ENCODE results near the gene NFAM1.

NFAM1 gene

DNA sequence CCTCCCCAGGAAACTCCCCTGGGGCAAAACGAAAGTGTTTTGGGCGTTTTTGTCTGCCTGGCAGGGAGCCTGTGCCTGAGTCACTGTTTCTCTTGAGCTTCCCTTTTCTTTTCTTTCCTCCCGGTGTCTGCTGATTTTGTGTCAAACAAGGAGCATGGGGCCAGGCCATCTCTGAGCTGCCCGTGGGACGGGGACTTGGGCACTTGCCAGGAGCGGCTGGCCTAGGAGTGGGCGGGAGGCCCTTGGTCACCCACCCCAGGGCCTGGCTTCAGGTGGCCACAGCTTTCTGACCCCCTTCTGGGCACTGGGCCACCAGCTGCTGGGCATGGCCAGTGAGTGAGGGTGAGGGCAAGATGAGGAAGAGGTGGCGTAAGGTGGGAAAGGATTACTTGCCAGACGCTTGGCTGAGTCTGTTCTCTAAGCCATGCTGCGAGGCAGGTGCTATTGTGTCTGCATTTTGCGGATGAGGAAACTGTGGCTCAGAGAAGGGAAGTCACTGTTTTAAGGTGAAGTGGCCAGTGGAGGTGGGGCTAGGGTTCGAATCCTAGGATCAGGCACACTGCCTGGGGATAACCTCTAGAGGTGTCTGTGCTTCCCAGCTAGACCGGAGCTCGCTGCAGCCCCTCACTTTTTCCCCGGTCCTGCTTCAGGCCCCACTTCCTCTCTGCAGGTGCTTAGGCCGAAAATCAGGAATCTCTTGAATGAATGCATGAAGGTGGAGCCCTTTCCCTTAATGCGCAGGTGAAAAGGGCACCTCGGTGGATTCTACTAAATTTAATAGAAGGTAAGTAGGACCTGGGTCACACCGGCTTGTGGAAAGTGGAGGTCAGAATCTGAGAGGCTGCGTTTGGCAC lies 7.8 kb upstream of the NFAM1 start:
- no peak for DNase-seq (ENCODE audit: low read depth, low spot score)

DNA sequence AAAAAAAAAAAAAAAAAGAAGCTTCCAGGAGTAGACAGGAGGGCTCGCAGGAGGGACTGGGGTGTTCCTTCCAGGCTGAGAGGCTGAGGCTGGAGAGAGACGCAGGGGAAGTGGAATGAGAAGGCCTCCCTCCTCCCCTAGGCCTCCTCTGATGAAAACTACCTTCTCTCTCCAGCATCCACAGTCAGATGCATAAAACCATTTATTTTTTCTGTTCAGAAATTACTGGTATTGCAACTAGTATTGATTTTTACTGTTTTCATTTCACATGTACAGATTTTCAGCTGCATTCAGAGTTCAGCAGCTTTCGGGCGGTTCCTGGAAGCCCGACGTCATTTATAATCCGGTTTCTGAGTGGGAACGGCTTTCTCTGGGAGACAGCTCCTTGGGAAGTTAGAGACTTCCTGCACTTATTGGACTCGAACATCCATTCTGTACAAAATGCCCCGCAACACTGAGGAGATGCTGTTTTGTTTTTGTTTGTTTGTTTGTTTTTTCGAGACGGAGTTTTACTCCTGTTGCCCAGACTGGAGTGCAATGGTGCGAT lies 6.9 kb upstream of the NFAM1 start:
- DNase-seq (ENCODE audit: low read depth, low spot score) = no peak

DNA sequence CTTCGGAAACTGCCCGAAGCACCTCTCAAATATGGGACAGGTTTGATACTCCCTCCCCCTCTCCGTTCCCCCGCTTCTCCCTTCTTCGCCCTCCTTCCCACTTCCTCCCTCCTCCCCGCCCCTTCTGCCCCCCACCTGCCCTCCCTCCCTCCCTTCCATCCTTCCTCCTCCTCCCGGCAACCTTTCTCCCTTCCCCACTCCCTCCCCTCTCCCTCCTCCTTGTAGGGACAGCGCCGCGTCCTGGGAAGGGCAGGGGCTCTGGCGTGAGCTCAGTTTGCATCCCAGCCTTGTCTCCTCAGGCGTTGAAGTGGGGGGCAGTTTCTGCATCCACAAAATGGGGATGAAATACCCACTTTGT lies 6.1 kb upstream of the NFAM1 start:
- DNase-seq (ENCODE audit: low read depth, low spot score) = no peak

DNA sequence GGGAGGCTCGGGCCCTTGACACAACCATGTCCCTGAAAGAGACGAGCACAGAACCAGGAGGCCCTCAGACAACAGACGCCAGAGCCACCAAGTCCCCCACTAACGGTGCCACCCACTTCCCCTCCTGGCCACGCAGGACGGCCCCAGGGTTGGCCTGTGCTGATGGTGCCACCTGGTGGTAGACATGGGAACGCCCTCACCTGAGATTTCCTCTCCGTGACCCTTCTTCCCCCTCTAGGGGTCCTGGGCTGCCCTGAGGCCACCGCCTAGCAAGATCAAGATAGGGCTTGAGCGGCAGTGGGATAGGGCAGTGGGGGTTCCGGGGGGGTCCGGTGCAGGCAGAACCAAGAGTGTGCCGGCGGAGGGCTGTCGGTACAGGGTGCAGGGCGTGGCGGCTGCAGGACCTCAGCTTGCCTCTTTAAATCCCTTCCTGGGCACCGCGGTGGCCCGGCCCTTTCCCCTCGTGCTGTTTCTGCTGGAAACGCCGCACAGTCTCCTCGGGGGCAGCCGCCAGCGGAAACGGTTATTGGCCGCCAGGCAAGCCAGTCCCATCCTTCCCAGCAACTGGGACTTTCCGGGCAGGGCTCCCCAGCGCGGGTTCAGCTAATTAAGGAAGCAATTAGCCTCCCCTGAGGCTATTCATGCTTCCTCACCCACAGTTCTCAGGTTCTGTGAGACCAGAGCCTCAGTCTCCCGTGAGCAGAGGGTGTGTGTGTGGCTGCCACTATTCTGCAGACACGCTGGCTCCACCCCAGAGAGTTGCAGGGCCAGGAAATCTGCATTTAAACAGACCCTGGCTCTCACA lies 5.5 kb upstream of the NFAM1 start:
- no peak for DNase-seq (ENCODE audit: low read depth, low spot score)

DNA sequence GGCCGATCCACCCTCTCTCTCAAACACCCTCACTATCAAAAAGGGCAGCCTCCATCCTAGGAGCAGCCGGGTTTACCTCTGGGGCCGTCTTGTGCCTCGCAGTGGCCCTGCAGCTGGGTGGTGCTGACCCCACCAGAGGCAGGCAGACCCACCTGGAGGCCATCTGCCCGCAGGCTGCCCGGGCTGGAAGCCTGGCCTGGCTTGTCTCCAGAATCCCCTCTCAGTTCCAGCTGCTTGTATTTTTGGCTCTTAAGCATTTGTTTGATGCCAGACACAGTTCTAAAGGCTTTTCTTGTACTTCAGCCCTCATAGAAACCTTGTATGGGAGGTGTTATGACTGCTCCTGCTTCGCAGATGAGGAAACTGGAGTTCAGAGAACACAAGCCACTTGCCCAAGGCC lies 4.2 kb upstream of the NFAM1 start:
- no peak for DNase-seq (ENCODE audit: low read depth, low spot score)

DNA sequence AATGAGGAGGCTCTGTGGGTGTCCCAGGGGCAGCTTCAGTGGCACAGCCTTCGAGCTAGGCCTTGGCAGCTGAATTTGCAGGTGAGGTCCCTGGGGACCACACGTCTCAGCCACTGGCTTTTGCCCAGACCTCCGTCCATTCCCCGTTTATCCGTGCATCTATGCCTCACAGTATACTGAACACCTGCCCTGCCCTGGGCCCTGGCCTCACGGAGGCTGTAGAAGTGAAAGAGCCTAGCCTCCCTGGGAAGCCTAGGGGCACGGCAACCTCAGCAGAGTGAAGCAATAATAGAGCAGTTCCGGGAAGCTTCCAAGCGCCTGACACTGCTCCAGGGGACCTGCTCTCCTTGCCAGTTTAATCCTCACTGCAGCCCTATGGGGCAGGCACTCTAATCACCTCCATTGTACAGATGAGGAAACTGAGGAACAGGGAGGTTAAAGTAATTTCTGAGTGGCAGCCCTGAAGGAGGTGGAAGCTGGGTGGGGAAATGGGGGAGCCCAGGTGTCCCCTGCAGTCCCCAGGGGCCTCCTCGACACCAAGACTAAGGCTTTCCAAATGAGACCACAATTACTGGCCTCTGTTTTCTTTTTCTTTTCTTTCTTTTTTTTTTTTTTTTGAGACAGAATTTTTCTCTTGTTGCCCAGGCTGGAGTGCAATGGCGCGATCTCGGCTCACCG lies 2.7 kb upstream of the NFAM1 start:
- DNase-seq (ENCODE audit: low read depth, low spot score) = no peak

DNA sequence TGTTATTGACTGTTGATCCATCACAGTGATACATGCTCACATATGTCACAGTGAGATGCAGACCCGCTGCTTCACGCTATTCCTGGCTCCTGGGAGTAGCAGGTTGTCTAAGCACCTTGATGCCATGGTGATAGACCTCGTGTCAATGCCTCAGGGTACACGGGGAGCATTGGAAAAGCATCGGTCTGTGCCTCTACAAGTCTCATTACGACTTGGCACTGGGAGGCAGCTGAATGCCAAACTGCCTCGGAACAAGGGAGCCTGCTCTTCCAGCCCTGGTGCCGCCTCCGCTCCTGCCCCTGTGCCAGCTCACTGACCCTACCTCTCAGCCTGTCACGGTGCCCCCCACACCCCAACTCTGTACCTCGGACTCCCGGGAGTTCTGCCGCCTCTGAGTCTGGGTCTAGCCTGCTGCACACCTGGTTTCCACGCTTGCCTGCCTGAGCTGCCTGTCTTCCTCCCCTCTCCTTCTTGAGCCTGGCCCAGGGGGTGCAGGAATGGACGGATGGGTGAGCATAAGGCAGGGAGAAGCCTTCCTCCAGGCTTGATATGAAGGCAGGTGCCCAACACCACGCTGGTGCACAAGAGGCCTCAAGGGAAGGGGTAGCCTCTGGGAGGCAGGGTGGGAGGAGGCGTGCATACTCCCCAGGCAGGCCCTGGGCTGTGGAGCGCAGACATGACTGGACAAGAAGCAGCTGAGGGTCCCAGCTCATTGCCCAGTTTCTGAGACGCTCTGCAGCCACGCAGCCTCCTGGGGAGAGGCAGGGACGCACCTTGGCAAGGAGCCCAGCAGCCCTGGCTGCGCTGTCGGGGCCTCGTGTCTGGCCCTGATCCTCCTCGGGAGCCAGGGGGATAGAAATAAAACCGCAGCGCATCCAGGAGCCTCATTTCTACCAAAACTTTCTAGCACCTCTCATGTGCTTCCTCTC lies 1.8 kb upstream of the NFAM1 start:
- DNase-seq (ENCODE audit: low read depth, low spot score) = no peak

DNA sequence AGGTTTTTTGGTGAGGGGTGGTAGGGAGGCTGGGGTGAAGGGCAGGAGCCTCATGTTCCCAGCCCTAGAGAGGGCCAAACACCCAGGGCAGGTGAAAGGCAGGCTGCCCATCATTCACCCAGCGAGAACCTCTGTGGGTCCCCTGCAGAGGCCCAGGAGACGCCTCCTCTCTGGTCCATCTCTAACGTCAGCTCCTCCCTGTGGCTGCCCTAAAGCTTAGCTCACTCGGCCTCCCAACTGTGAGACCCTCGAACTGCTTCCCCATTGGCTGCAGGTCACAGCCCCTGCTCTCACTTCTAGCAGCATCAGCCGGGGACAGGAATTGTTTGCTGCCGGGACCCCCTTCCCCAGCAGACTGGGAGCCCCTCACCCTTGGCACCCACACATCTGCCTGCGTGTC lies 615 bp upstream of the NFAM1 start:
- DNase-seq (ENCODE audit: low read depth, low spot score) = no peak

DNA sequence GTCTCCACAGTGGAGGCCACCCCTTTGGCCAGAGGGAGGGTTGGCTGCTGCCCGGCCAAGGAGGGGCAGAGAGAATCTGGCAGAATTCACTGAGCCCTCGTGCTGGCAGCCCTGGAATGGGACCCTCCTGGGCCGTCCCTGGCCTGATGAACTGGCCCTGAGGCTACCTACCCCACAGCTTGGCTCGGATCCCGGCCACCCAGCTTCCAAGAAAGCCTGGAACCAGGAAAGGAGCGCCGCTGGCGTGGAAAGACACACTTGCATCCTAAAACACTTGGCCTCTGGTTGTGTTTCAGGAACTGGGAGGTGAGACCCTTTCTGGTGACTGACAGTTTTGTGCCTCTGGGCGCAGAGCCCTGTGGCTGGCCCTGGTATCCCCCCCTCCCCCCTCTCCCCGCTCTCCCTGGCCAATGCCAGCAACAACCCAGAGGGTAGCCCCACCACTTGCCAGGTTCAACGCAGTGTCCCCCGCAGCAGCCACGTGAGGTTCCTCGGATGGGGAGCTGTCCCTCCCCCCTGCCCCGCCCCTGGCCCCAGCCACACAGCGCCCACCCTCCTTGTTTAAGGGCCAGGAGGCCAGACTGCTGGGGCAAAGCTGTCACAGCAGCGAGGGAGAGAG lies 693 bp downstream of the NFAM1 start:
- no peak for DNase-seq (ENCODE audit: low read depth, low spot score)

DNA sequence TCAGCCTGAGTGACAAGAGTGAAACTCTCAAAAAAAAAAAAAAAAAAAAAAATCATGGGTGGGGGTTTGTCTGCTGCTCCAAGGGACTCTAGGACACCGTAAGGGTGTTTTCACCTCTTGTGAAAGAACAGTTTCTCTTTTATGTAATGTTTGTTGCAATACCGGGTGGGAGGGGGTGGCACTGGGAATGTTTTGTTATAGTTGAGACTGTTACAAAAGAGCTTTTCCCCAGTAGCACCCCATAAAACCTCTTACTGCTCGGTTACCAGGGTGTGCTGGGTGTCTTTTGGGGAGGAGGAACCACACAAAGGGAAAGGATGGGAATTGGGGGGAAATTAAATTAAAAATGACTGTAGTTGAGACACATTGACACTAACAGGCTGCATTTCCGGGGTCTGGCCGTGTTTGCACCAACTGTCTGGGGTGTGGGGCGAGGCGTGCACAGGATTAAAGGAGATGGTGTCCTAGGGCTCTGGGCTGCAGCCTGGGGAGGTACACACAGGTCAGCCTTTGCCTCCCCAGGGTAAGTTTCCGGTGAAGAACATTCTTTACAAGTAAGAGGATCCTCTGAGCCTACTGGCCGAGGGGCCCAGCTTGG lies 1.6 kb downstream of the NFAM1 start:
- no peak for DNase-seq (ENCODE audit: low read depth, low spot score)

DNA sequence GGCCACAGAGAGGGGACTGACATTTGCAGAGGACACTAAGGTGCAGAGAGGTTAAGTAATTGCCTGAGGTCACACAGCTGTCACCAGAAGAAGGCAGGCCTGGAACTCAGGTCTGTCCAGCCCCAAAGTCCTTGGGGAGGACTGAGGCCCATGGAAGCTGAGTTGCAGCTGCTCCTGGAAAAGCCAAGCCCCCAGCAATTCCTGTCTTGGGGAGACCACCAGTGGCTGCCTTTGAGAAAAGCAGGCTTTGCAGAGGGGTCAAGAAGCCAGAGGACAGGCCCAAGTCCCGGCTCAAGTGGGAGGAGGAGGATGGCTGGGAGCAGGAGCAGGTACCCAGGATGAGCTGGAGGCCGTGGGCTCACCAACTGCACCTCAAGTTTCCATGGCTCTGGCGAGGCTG lies 3.4 kb downstream of the NFAM1 start:
- DNase-seq (ENCODE audit: low read depth, low spot score) = no peak

DNA sequence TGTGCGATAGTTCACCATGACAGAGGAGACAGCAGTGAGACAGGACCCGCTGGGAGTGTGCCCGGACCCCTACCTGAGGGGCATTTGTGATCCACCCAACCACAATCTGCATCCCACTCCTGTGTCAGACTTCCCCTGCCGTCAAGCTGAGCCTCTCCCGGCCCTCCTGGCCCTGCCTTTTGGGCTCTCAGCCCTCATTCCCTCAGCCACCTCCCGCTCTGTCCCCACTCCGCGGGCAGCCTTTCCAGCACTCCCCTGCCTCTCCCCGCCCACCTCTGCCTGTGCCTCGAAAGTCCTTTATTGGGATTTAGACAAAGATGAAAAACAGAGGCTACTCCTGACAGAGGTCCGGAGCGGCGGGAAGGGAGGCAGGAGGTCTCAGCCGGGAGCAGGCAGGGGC lies 4.2 kb downstream of the NFAM1 start:
- no peak for DNase-seq (ENCODE audit: low read depth, low spot score)

DNA sequence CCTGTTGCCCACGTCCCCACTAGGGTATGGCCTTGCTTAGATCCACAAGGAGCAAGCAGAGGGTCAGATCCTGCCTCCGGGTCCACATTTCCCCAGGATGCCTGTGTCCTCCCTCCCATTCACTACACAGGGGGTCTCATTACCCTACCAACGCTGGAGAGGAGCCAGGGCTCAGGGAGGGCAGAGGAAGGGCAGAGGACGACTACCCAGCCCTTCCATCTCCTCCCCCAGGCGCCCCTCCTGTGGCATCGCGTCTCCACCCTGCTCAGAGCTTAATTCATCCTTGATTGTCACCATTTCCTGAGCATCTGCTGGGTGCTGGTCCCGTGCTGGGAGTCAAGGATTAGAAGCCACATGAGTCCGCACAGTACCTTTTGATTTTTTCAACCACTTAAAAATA lies 5.0 kb downstream of the NFAM1 start:
- no peak for DNase-seq (ENCODE audit: low read depth, low spot score)

DNA sequence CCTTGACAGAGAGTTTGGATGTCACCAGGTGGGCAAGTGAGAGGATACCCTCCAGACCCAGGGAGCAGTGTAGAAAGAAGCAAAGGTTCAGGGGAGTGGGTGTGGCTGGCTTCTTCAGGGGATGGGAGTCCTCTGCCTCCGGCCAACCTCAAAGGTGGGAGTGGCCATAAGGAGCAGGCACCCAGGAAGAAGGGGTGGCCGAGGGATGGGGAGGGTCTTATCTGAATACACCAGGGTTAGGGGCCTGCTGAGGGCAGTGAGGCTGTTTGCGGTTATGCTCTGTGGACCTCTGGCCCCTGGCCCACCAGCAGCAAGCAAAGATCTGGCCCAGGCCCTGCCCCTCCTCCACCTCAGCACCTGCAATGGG lies 6.2 kb downstream of the NFAM1 start:
- no peak for DNase-seq (ENCODE audit: low read depth, low spot score)

DNA sequence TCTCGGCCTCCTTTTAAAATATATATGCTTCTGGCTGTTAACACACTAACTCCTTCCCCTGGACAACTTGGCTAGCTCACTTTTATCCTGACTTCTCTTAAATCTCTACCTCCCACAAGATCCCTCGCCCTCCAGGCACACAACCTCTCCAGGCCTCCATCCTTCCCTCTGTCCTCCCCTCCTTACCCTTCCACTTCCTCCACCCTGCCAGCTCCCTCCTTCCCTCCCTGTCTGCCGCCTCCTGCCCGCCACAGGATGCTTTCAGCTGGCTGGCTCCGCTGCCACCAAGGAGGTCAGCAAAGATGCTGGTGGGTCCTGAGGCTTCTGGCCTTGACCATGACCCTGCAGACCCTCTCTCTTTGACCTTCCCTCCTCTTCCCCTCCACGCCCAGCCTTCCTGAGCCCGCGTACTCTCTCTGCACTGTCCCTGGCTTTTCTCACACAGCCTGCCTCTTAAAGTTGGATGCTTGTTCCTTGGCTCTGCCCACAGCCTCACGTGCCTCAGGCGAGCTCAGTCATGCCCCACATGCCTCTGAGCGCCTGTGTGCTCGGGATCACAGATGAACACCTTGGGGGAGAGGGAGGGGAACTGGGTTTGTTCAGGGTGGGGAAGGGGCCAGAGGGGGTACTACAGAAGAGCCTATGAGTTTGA lies 6.7 kb downstream of the NFAM1 start:
- DNase-seq (ENCODE audit: low read depth, low spot score) = no peak

DNA sequence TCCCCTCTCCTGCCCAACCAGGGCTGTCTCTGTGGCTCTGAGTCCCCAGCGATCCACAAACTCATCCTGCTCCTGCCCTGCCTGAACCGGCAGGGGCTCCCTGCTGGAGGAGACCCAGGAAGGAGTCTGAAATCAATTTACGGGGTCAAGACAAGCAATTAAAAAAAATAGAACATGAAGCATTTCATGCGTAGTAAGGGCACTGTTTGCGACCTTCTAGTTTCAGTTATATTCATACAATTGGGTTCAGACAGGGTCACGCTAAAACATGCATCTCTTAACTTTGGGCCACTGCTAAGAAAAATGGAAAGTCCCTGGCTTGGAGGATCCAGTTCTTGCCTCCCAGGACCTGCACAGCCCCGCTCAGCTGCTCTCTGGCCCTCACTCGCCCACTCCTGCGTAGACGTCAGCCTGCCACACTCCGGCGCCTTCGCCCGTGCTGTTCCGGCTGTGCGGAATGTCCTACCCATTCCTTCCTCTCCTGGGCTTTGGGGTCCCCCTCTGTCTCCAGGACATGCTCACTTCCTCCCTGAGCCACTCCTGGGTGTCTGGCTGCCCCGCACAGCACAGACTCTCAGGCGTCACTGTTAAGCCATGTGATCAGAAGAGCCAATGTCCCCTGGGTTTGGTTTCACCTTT lies 12.8 kb downstream of the NFAM1 start:
- no peak for DNase-seq (ENCODE audit: low read depth, low spot score)

DNA sequence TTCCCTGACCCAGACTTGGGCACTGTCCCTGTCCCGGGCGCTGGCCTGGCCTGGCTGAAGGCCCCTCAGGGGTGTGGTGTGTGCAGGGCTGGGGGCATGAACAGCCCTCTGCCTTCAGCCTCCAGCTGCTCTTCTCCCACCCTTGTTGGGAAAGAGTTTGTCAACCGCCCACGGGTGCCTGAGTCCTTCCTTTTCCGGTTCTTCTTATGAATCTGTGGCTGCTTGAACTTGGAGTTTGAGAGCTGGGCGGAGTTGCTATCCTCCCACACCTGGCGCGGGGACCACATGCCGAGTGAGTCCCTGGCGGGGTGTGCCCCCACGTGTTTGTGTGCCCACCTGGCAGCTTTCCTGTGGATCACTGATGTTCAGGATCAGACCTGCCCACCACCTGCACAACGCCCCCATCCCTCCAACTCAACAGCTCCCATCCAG lies 13.4 kb downstream of the NFAM1 start:
- DNase-seq (ENCODE audit: low read depth, low spot score) = no peak

DNA sequence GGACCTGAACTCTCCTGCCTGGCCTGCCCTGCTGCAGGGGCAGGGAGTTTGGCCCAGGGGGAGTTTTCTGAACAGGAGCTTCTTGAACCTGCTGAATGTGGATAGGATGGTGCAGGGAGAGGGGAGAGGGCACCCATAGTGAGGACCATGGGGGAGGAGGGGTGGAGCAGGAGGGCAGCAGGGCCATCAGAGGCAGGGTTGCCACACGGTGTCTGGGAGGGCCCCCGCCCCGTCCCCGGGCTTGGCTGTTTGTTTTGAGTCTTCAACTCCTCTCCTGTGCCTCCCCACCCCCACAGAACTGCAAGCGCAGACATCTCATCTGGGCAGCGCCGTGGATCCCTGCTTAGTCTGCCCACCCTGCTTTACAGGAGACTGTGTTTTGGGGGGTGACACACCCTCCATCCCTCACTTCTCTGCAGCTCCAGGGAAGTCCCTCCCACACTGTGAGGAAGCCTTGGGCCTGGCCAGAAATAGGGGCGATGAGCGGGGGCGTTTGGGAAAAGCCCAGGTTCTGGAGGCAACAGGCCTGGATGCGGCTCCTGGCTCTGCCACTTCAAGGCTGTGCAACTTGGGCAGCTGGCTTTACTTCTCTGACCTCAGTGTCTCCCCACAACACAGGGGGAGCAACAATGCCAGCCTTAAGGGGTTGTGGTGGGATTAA lies 14.4 kb downstream of the NFAM1 start:
- DNase-seq (ENCODE audit: low read depth, low spot score) = no peak
